ENCODE measurements around the gene CD3G. TPM values are rescaled to one million over a fixed set of nuclear protein-coding genes. Genes with fewer than 3 reads are reported as not detected.

Gene CD3G
- total RNA-seq: not detected in 2 replicates

GRCh38 chr11:118343981-118344515 is at the start of gene CD3G:
TSS of gene CD3G (plus strand) at chr11:118344344. CDS start at chr11:118344424, 80 bp downstream.

GRCh38 chr11:118304568-118305248 is 39.4 kb upstream of the CD3G start, which contains the start of gene CD3E:
TSS of gene CD3E (plus strand) at chr11:118304730. CDS start at chr11:118304953, 223 bp downstream.

GRCh38 chr11:118342503-118343161 is 1.5 kb upstream of the CD3G start, which contains the start of gene CD3D:
TSS of gene CD3D (minus strand) at chr11:118342705. CDS start at chr11:118342607, 98 bp downstream.

GRCh38 chr11:118359295-118359958 is 15.3 kb downstream of the CD3G start, which contains the start of gene UBE4A:
TSS of gene UBE4A (plus strand) at chr11:118359600. CDS start at chr11:118365081, 5,481 bp downstream.

GRCh38 chr11:118401151-118401879 is 57.2 kb downstream of the CD3G start, which contains the start of gene ATP5MG:
TSS of gene ATP5MG (plus strand) at chr11:118401606. CDS start at chr11:118401666, 60 bp downstream.

Other genes starting within 250 kb of the CD3G start
- under 0.01 TPM in 1 of 2 replicates, not detected in the other for gene SCN4B, start 191.5 kb upstream of the CD3G start, total RNA-seq
- 0.13 TPM in 1 of 2 replicates, not detected in the other for gene SCN2B, start 167.7 kb upstream of the CD3G start, total RNA-seq
- gene JAML, start 119.3 kb upstream of the CD3G start, total RNA-seq: not detected in 2 replicates
- gene MPZL3, start 92.0 kb upstream of the CD3G start, total RNA-seq: 2.5 and 2.8 TPM in 2 replicates
- gene MPZL2, start 80.0 kb upstream of the CD3G start, total RNA-seq: 0.16 and 3.8 TPM in 2 replicates
- not detected in 2 replicates for gene CD3E, start 39.6 kb upstream of the CD3G start, total RNA-seq
- gene CD3D, start 1.6 kb upstream of the CD3G start, total RNA-seq: not detected in 2 replicates
- gene UBE4A, start 15.3 kb downstream of the CD3G start, total RNA-seq: 28.2 and 33.0 TPM in 2 replicates
- gene ATP5MG, start 57.3 kb downstream of the CD3G start, total RNA-seq: 37.1 and 55.1 TPM in 2 replicates
- gene KMT2A, start 92.1 kb downstream of the CD3G start, total RNA-seq: 27.7 and 59.3 TPM in 2 replicates
- gene TTC36, start 183.1 kb downstream of the CD3G start, total RNA-seq: 0.38 and 0.49 TPM in 2 replicates
- 31.1 and 40.8 TPM in 2 replicates for gene TMEM25, start 186.8 kb downstream of the CD3G start, total RNA-seq
- gene IFT46, start 221.6 kb downstream of the CD3G start, total RNA-seq: 16.0 and 17.1 TPM in 2 replicates
- 82.3 and 105 TPM in 2 replicates for gene ARCN1, start 228.1 kb downstream of the CD3G start, total RNA-seq